ENCODE measurements around the gene GSTCD. TPM values are rescaled to one million over a fixed set of nuclear protein-coding genes. Genes with fewer than 3 reads are reported as not detected.

The GSTCD gene
- total RNA-seq, 2 experiments from 2014 or later, result 16.2 to 17.5 TPM

- peaks cover 56% of the 10 kb centered on the region for H3K27me3 Mint-ChIP-seq
- intact Hi-C loops (cut with micrococcal nuclease), result no loop called here
- ATAC-seq, result peak; percentile 58
- peak overlapping the region; percentile 31 for H3K4me3 Mint-ChIP-seq
- ChIA-PET POLR2A (no interaction called here), CTCF (no interaction called here)
- peaks cover 2% of the 10 kb centered on the region for H3K4me1 Mint-ChIP-seq (ENCODE audit: low read depth)
- no peaks in the 10 kb centered on the region for H3K9me3 Mint-ChIP-seq
- H3K36me3 Mint-ChIP-seq (ENCODE audit: low read depth), result no peaks in the 10 kb centered on the region
- DNase-seq, result peak; percentile 27
- TF ChIP-seq CTCF (IDR thresholded peaks at IDR 0.05), result no peak
- H3K27ac Mint-ChIP-seq, result no peak overlapping the region
These were observed 187.2 kb downstream of the GSTCD start for GRCh38 chr4:105895583-105896460.

- H3K9me3 Mint-ChIP-seq, result no peaks in the 10 kb centered on the region
- ChIA-PET CTCF (no interaction called here), POLR2A (no interaction called here)
- peaks cover 2% of the 10 kb centered on the region for H3K4me1 Mint-ChIP-seq (ENCODE audit: low read depth)
- ATAC-seq, result no peak
- no peak for TF ChIP-seq CTCF (IDR thresholded peaks at IDR 0.05)
- no peak overlapping the region for H3K27ac Mint-ChIP-seq
- H3K27me3 Mint-ChIP-seq, result peaks cover 54% of the 10 kb centered on the region
- H3K4me3 Mint-ChIP-seq, result peak overlapping the region; percentile 31
- no peaks in the 10 kb centered on the region for H3K36me3 Mint-ChIP-seq (ENCODE audit: low read depth)
- DNase-seq, result no peak
- intact Hi-C loops (cut with micrococcal nuclease), result no loop called here
These were observed 187.9 kb downstream of the GSTCD start for GRCh38 chr4:105896461-105896942.

Other genes starting within 250 kb of the GSTCD start
- 100 to 1,000 TPM; 114 to 117 TPM for gene PPA2, start 234.7 kb upstream of the GSTCD start, total RNA-seq
- not detected for gene ARHGEF38, start 156.2 kb upstream of the GSTCD start, total RNA-seq
- gene INTS12, start 95 bp upstream of the GSTCD start, total RNA-seq, result 10 to 100 TPM; 21.6 to 24.1 TPM
- not detected for gene NPNT, start 186.7 kb downstream of the GSTCD start, total RNA-seq